ENCODE measurements around the gene FCHSD2.

DNA sequence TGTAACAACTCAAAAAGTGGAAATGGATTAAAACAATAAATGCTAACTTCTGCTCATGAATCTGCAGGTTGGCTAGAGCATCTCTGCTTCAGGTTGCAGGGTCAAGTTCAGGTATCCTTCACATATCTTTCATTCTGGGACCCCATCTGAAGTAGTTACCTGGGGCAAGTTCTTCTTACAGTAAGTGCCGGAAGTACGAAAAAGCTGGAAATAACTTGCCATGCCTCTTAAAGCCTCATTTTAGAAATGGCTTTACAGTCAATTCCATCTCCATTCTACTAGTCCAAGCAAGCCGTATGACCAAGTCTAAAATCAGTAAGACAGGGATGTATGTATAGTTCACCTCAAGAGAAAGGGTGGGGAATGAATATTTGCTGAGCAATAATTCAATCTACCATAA, 93.7 kb downstream of the FCHSD2 start:
- TF ChIP-seq, protein P1, sequence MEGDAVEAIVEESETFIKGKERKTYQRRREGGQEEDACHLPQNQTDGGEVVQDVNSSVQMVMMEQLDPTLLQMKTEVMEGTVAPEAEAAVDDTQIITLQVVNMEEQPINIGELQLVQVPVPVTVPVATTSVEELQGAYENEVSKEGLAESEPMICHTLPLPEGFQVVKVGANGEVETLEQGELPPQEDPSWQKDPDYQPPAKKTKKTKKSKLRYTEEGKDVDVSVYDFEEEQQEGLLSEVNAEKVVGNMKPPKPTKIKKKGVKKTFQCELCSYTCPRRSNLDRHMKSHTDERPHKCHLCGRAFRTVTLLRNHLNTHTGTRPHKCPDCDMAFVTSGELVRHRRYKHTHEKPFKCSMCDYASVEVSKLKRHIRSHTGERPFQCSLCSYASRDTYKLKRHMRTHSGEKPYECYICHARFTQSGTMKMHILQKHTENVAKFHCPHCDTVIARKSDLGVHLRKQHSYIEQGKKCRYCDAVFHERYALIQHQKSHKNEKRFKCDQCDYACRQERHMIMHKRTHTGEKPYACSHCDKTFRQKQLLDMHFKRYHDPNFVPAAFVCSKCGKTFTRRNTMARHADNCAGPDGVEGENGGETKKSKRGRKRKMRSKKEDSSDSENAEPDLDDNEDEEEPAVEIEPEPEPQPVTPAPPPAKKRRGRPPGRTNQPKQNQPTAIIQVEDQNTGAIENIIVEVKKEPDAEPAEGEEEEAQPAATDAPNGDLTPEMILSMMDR (IDR thresholded peaks at IDR 0.05; ENCODE audit: borderline replicate concordance, extremely low read depth, low read length, poor library complexity, severe bottlenecking) = no peak
- no peak for TF ChIP-seq EZH2 (IDR thresholded peaks at IDR 0.05; ENCODE audit: borderline replicate concordance, low read depth, low read length, severe bottlenecking)

Data from DND-41 (cell line).